Neural progenitor cell (in vitro differentiated cells): ENCODE results near the gene GSE1. TPM values are rescaled to one million over a fixed set of nuclear protein-coding genes. Genes with fewer than 3 reads are reported as not detected.

Experiments used
- DNase-seq: peaks from one replicate; pipeline ENCODE4 v3.0.0-alpha.2; 2016; ENCODE audit warnings: low spot score
- H2AFZ ChIP-seq: fragments of 200-600 bp; sonication (generic); replicated peaks from 2 replicates; pipeline ENCODE4 v1.6.1; 2016; ENCODE audit warnings: antibody characterized with exemption
- H3F3A ChIP-seq: fragments of 200-600 bp; sonication (generic); 2 replicates; pipeline ENCODE4 v1.6.1; 2016; ENCODE audit warnings: antibody characterized with exemption, low read depth
- H3K27ac ChIP-seq: fragments of 200-600 bp; sonication (generic); 2 replicates; pipeline ENCODE4 v1.5.1; 2016; ENCODE audit warnings: mild to moderate bottlenecking
- H3K27me3 ChIP-seq: fragments of 200-600 bp; sonication (generic); 2 replicates; pipeline ENCODE4 v1.6.1; 2016; ENCODE audit warnings: mild to moderate bottlenecking, moderate library complexity
- H3K36me3 ChIP-seq: fragments of 200-600 bp; sonication (generic); 2 replicates; pipeline ENCODE4 v1.5.1; 2016
- H3K4me1 ChIP-seq: fragments of 200-600 bp; sonication (generic); 2 replicates; pipeline ENCODE4 v1.6.1; 2016; ENCODE audit warnings: mixed run types
- H3K4me2 ChIP-seq: fragments of 200-600 bp; sonication (generic); 2 replicates; pipeline ENCODE4 v1.6.1; 2016
- H3K4me3 ChIP-seq: fragments of 200-600 bp; sonication (generic); 2 replicates; pipeline ENCODE4 v1.5.1; 2016
- H3K79me2 ChIP-seq: fragments of 200-600 bp; sonication (generic); 2 replicates; pipeline ENCODE4 v1.6.1; 2016; ENCODE audit warnings: low read depth
- H3K9ac ChIP-seq: fragments of 200-600 bp; sonication (generic); 2 replicates; pipeline ENCODE4 v1.6.1; 2016
- H3K9me3 ChIP-seq: fragments of 200-600 bp; sonication (generic); 2 replicates; pipeline ENCODE4 v1.5.1; 2016; ENCODE audit warnings: low read depth
- H4K20me1 ChIP-seq: fragments of 200-600 bp; sonication (generic); 2 replicates; pipeline ENCODE4 v1.6.1; 2016; ENCODE audit warnings: low read depth
- H3K27ac Mint-ChIP-seq: 3 replicates; pipeline ENCODE4 v1.8.0; 2021; ENCODE audit warnings: mixed read lengths
- H3K27me3 Mint-ChIP-seq: 2 replicates; pipeline ENCODE4 v1.8.0; 2022; ENCODE audit warnings: low read depth, mild to moderate bottlenecking, inconsistent platforms, moderate library complexity, mixed read lengths; ENCODE audit not compliant: insufficient read depth
- H3K36me3 Mint-ChIP-seq: 3 replicates; pipeline ENCODE4 v1.8.0; 2021; ENCODE audit warnings: mixed read lengths
- H3K4me1 Mint-ChIP-seq: 3 replicates; pipeline ENCODE4 v1.8.0; 2021; ENCODE audit warnings: mixed read lengths
- H3K4me3 Mint-ChIP-seq: 3 replicates; pipeline ENCODE4 v1.8.0; 2021; ENCODE audit warnings: mild to moderate bottlenecking, moderate library complexity, mixed read lengths
- H3K9me3 Mint-ChIP-seq: 3 replicates; pipeline ENCODE4 v1.8.0; 2020; ENCODE audit warnings: mixed read lengths
- CTCF ChIP-seq: fragments of 200-600 bp; sonication (generic); IDR thresholded peaks from 2 replicates; pipeline ENCODE4 v1.5.1; 2017; ENCODE audit warnings: antibody characterized with exemption, mild to moderate bottlenecking
- EZH2 ChIP-seq: fragments of 200-600 bp; sonication (generic); IDR thresholded peaks from 2 replicates; pipeline ENCODE4 v1.6.1; 2017; ENCODE audit warnings: antibody characterized with exemption, mild to moderate bottlenecking, moderate library complexity
- EZH2phosphoT487 ChIP-seq: fragments of 200-600 bp; sonication (generic); IDR thresholded peaks from 2 replicates; pipeline ENCODE4 v1.6.1; 2017; ENCODE audit warnings: antibody characterized with exemption
- total RNA-seq: library from RNA; depleted of rRNA; stranded (reverse); fragments of >200 nt; gene quantifications from 2 replicates; pipeline ENCODE4 v1.2.3, GENCODE V29; 2015; ENCODE audit warnings: low replicate concordance

GSE1 gene
- total RNA-seq, 1 donor from 2014 or later = 7.7 TPM

- Histone ChIP-seq H3K4me3 (no peak overlapping the region), H2AFZ (no peak overlapping the region), H3K4me1 (peaks cover 15% of the 10 kb centered on the region), H4K20me1 (peaks cover 34% of the 10 kb centered on the region), H3K9me3 (no peaks in the 10 kb centered on the region), H3K9ac (peak overlapping the region; percentile 32), H3K79me2 (peaks cover 54% of the 10 kb centered on the region), H3K27me3 (no peaks in the 10 kb centered on the region), H3F3A (no peaks in the 10 kb centered on the region), H3K4me2 (no peak overlapping the region), H3K27ac (no peak overlapping the region), H3K36me3 (no peaks in the 10 kb centered on the region)
- H3K36me3 Mint-ChIP-seq = peaks cover 23% of the 10 kb centered on the region
- no peaks in the 10 kb centered on the region for H3K9me3 Mint-ChIP-seq
- H3K4me3 Mint-ChIP-seq = no peak overlapping the region
- no peak for DNase-seq
- no peak for TF ChIP-seq EZH2
- TF ChIP-seq EZH2phosphoT487 = no peak
- no peak for TF ChIP-seq CTCF
- H3K27ac Mint-ChIP-seq = peak overlapping the region; percentile 34
- peaks cover 4% of the 10 kb centered on the region for H3K27me3 Mint-ChIP-seq
- H3K4me1 Mint-ChIP-seq = peaks cover 20% of the 10 kb centered on the region
Observed at GRCh38 chr16:85683363-85683762, 70.2 kb downstream of the GSE1 start.

GRCh38 chr16:85685251-85685650 lies 72.1 kb downstream of the GSE1 start:
- no peak overlapping the region for H3K27ac Mint-ChIP-seq
- Histone ChIP-seq H4K20me1 (peaks cover 30% of the 10 kb centered on the region), H3F3A (no peaks in the 10 kb centered on the region), H3K4me3 (no peak overlapping the region), H3K9ac (no peak overlapping the region), H3K4me1 (peaks cover 18% of the 10 kb centered on the region), H3K27me3 (peaks cover 12% of the 10 kb centered on the region), H3K27ac (no peak overlapping the region), H3K79me2 (peaks cover 55% of the 10 kb centered on the region), H3K4me2 (no peak overlapping the region), H3K36me3 (no peaks in the 10 kb centered on the region), H3K9me3 (no peaks in the 10 kb centered on the region), H2AFZ (no peak overlapping the region)
- no peak overlapping the region for H3K4me3 Mint-ChIP-seq
- peaks cover 4% of the 10 kb centered on the region for H3K27me3 Mint-ChIP-seq
- no peak for DNase-seq
- H3K4me1 Mint-ChIP-seq = peaks cover 25% of the 10 kb centered on the region
- H3K36me3 Mint-ChIP-seq = peaks cover 18% of the 10 kb centered on the region
- H3K9me3 Mint-ChIP-seq = no peaks in the 10 kb centered on the region
- TF ChIP-seq EZH2 (no peak), CTCF (no peak), EZH2phosphoT487 (no peak)

GRCh38 chr16:85686912-85687591 lies 73.9 kb downstream of the GSE1 start:
- TF ChIP-seq EZH2 = no peak
- TF ChIP-seq EZH2phosphoT487 = no peak
- no peak for TF ChIP-seq CTCF
- peaks cover 55% of the 10 kb centered on the region for H3K79me2 ChIP-seq
- no peak for DNase-seq
- peak overlapping the region; percentile 79 for H3K4me3 ChIP-seq
- H3K4me2 ChIP-seq = peak overlapping the region; percentile 93
- no peaks in the 10 kb centered on the region for H3F3A ChIP-seq
- peak overlapping the region; percentile 90 for H3K4me3 Mint-ChIP-seq
- H3K27me3 ChIP-seq = peaks cover 22% of the 10 kb centered on the region
- H3K9me3 ChIP-seq = no peaks in the 10 kb centered on the region
- H3K27ac ChIP-seq = no peak overlapping the region
- no peaks in the 10 kb centered on the region for H3K36me3 ChIP-seq
- no peak overlapping the region for H3K9ac ChIP-seq
- H2AFZ ChIP-seq = no peak overlapping the region
- H3K4me1 ChIP-seq = peaks cover 18% of the 10 kb centered on the region
- no peak overlapping the region for H3K27ac Mint-ChIP-seq
- no peaks in the 10 kb centered on the region for H3K9me3 Mint-ChIP-seq
- peaks cover 8% of the 10 kb centered on the region for H3K27me3 Mint-ChIP-seq
- peaks cover 18% of the 10 kb centered on the region for H3K36me3 Mint-ChIP-seq
- peaks cover 29% of the 10 kb centered on the region for H3K4me1 Mint-ChIP-seq
- H4K20me1 ChIP-seq = peaks cover 30% of the 10 kb centered on the region
